ENCODE data around the gene BRMS1.

DNA sequence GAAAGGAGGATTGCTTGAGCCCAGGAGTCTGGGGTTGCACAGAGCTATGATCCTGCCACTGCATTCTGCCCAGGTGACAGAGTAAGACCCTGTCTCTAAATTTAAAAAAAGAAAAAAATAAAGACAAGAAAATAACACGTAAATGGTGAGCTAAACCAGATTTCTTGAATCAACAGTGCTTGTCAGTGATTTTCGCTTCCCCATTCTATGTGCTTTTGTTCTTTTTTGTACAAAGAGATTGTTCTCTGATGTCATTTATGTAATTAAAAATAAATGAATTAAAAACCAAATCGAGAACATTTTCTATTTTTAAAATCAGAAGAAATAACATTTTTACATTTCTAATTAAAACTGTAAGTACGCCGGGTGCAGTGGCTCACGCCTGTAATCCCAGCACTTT, 46.4 kb upstream of the BRMS1 start:
- TF ChIP-seq, protein P1, sequence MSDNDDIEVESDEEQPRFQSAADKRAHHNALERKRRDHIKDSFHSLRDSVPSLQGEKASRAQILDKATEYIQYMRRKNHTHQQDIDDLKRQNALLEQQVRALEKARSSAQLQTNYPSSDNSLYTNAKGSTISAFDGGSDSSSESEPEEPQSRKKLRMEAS (IDR thresholded peaks at IDR 0.05): no peak
- TF ChIP-seq RAD21 (IDR thresholded peaks at IDR 0.05; ENCODE audit: low read depth): no peak
- no peak for TF ChIP-seq NFIC (IDR thresholded peaks at IDR 0.05)
- TF ChIP-seq TAF1 (IDR thresholded peaks at IDR 0.05; ENCODE audit: low read depth): no peak
- no peak for TF ChIP-seq EP300 (IDR thresholded peaks at IDR 0.05; ENCODE audit: borderline replicate concordance)
- no peak for TF ChIP-seq FOXM1 (IDR thresholded peaks at IDR 0.05; ENCODE audit: borderline replicate concordance, low read depth)
- TF ChIP-seq EGR1 (IDR thresholded peaks at IDR 0.05): no peak
- TF ChIP-seq CEBPB (IDR thresholded peaks at IDR 0.05): no peak
- TF ChIP-seq, protein P2, sequence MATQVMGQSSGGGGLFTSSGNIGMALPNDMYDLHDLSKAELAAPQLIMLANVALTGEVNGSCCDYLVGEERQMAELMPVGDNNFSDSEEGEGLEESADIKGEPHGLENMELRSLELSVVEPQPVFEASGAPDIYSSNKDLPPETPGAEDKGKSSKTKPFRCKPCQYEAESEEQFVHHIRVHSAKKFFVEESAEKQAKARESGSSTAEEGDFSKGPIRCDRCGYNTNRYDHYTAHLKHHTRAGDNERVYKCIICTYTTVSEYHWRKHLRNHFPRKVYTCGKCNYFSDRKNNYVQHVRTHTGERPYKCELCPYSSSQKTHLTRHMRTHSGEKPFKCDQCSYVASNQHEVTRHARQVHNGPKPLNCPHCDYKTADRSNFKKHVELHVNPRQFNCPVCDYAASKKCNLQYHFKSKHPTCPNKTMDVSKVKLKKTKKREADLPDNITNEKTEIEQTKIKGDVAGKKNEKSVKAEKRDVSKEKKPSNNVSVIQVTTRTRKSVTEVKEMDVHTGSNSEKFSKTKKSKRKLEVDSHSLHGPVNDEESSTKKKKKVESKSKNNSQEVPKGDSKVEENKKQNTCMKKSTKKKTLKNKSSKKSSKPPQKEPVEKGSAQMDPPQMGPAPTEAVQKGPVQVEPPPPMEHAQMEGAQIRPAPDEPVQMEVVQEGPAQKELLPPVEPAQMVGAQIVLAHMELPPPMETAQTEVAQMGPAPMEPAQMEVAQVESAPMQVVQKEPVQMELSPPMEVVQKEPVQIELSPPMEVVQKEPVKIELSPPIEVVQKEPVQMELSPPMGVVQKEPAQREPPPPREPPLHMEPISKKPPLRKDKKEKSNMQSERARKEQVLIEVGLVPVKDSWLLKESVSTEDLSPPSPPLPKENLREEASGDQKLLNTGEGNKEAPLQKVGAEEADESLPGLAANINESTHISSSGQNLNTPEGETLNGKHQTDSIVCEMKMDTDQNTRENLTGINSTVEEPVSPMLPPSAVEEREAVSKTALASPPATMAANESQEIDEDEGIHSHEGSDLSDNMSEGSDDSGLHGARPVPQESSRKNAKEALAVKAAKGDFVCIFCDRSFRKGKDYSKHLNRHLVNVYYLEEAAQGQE (IDR thresholded peaks at IDR 0.05; ENCODE audit: low read depth): no peak
- no peak for TF ChIP-seq USF1 (IDR thresholded peaks at IDR 0.05)

All from Ishikawa (cell line).